ENCODE measurements around the gene TMPRSS7. TPM values are rescaled to one million over a fixed set of nuclear protein-coding genes. Genes with fewer than 3 reads are reported as not detected.

The TMPRSS7 gene
- polyA plus RNA-seq, 1 donor (not counting 4 experiments of a cell fraction or from before 2014, with no cell fraction given) = 0.18 TPM

GRCh38 chr3:112122870-112123269 lies 88.3 kb downstream of the TMPRSS7 start:
- H3K27me3 ChIP-seq (ENCODE audit: control insufficient read depth, extremely low read depth, insufficient read depth, low read length) = no peaks in the 10 kb centered on the region
- no peaks in the 10 kb centered on the region for H4K20me1 ChIP-seq (ENCODE audit: control insufficient read depth, extremely low read depth, insufficient read depth, low read length)
- H3K79me2 ChIP-seq (ENCODE audit: control insufficient read depth, insufficient read depth, low read length) = no peaks in the 10 kb centered on the region
- H3K4me1 ChIP-seq (ENCODE audit: control insufficient read depth, extremely low read depth, insufficient read depth, low read length) = peaks cover 5% of the 10 kb centered on the region
- dilution Hi-C loops (cut with MboI; ENCODE audit: extremely low pct_ligation_motif_present, low sequenced_read_pairs) = no loop called here
- no peak overlapping the region for H3K4me3 ChIP-seq (ENCODE audit: control insufficient read depth in 2 of 3, extremely low read depth in 1 of 3, insufficient read depth in 2 of 3, low read depth in 1 of 3, low read length in 3 of 3)
- H3K9me3 ChIP-seq (ENCODE audit: control insufficient read depth, low read depth, low read length) = no peaks in the 10 kb centered on the region
- H3K27ac ChIP-seq (ENCODE audit: control insufficient read depth, insufficient read depth, low read length) = no peak overlapping the region
- H2AFZ ChIP-seq (ENCODE audit: control insufficient read depth, low read length) = no peak overlapping the region
- no peak overlapping the region for H3K9ac ChIP-seq (ENCODE audit: control insufficient read depth, extremely low read depth, insufficient read depth, low read length)
- DNase-seq (ENCODE audit: low read depth, low spot score) (no peak), FAIRE-seq (no peak)
- no peak overlapping the region for H3K4me2 ChIP-seq (ENCODE audit: control insufficient read depth, extremely low read depth, insufficient read depth, low read depth, low read length)
- H3K36me3 ChIP-seq (ENCODE audit: control insufficient read depth in 2 of 2, extremely low read depth in 1 of 2, insufficient read depth in 2 of 2, low read length in 2 of 2) = peaks cover 11 to 14% of the 10 kb centered on the region in 2 experiments
- no peak for TF ChIP-seq CTCF (optimal IDR thresholded peaks at IDR 0.05 in 1 of 3, IDR thresholded peaks at IDR 0.05 in 1 of 3, conservative IDR thresholded peaks at IDR 0.05 in 1 of 3; ENCODE audit: extremely low read depth in 1 of 3, insufficient read depth in 2 of 3, low read length in 3 of 3)
- no peaks in the 10 kb centered on the region for H3K9me1 ChIP-seq (ENCODE audit: control insufficient read depth, extremely low read depth, insufficient read depth, low read length)

GRCh38 chr3:112123548-112123947 lies 89.0 kb downstream of the TMPRSS7 start:
- H4K20me1 ChIP-seq (ENCODE audit: control insufficient read depth, extremely low read depth, insufficient read depth, low read length) = no peaks in the 10 kb centered on the region
- no peak overlapping the region for H2AFZ ChIP-seq (ENCODE audit: control insufficient read depth, low read length)
- H3K4me3 ChIP-seq (ENCODE audit: control insufficient read depth in 2 of 3, extremely low read depth in 1 of 3, insufficient read depth in 2 of 3, low read depth in 1 of 3, low read length in 3 of 3) = no peak overlapping the region
- no peaks in the 10 kb centered on the region for H3K79me2 ChIP-seq (ENCODE audit: control insufficient read depth, insufficient read depth, low read length)
- H3K4me2 ChIP-seq (ENCODE audit: control insufficient read depth, extremely low read depth, insufficient read depth, low read depth, low read length) = no peak overlapping the region
- no peaks in the 10 kb centered on the region for H3K9me3 ChIP-seq (ENCODE audit: control insufficient read depth, low read depth, low read length)
- peaks cover 9% of the 10 kb centered on the region for H3K4me1 ChIP-seq (ENCODE audit: control insufficient read depth, extremely low read depth, insufficient read depth, low read length)
- no peak for TF ChIP-seq EZH2 (IDR thresholded peaks at IDR 0.05; ENCODE audit: low read length)
- no peak for TF ChIP-seq CTCF (optimal IDR thresholded peaks at IDR 0.05 in 1 of 3, IDR thresholded peaks at IDR 0.05 in 1 of 3, conservative IDR thresholded peaks at IDR 0.05 in 1 of 3; ENCODE audit: extremely low read depth in 1 of 3, insufficient read depth in 2 of 3, low read length in 3 of 3)
- H3K27ac ChIP-seq (ENCODE audit: control insufficient read depth, insufficient read depth, low read length) = no peak overlapping the region
- H3K27me3 ChIP-seq (ENCODE audit: control insufficient read depth, extremely low read depth, insufficient read depth, low read length) = no peaks in the 10 kb centered on the region
- no peak for DNase-seq (ENCODE audit: low read depth, low spot score)
- H3K9me1 ChIP-seq (ENCODE audit: control insufficient read depth, extremely low read depth, insufficient read depth, low read length) = no peaks in the 10 kb centered on the region
- H3K9ac ChIP-seq (ENCODE audit: control insufficient read depth, extremely low read depth, insufficient read depth, low read length) = no peak overlapping the region
- dilution Hi-C loops (cut with MboI; ENCODE audit: extremely low pct_ligation_motif_present, low sequenced_read_pairs) = no loop called here
- FAIRE-seq = no peak
- peaks cover 10 to 14% of the 10 kb centered on the region in 2 experiments for H3K36me3 ChIP-seq (ENCODE audit: control insufficient read depth in 2 of 2, extremely low read depth in 1 of 2, insufficient read depth in 2 of 2, low read length in 2 of 2)
